Measurements from ENCODE around the gene RIMS1. TPM values are rescaled to one million over a fixed set of nuclear protein-coding genes. Genes with fewer than 3 reads are reported as not detected.

RIMS1 gene
- total and polyA plus RNA-seq, 4 donors = 0.09 to 0.17 TPM; not detected in 2

DNA sequence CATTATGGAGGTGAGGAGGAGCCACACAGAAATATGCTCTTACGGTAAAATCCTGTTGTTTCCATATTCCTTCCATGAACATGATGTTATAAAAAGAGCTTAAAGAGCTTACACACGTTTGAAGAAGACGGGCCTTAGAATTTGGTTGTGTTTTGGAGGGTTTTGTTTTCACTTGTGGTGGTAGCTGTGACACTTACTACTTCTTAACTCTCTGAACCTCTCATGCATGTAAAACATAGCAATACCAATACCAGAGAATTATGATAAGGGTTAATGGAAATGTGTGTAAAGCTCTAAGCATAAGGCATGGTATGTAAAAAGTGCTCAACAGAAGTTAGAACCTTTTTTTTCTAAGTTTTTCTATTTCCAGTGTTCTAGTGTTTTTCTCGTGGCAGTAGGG, 479.4 kb downstream of the RIMS1 start:
- TF ChIP-seq JUND (IDR thresholded peaks at IDR 0.05) (no peak), RAD21 (IDR thresholded peaks at IDR 0.05) (no peak), GABPA (IDR thresholded peaks at IDR 0.05 in 1 of 2, conservative IDR thresholded peaks at IDR 0.05 in 1 of 2) (no peak), FOXA1 (IDR thresholded peaks at IDR 0.05) (no peak), NR2F2 (IDR thresholded peaks at IDR 0.05) (no peak)
- TF ChIP-seq, protein P1, sequence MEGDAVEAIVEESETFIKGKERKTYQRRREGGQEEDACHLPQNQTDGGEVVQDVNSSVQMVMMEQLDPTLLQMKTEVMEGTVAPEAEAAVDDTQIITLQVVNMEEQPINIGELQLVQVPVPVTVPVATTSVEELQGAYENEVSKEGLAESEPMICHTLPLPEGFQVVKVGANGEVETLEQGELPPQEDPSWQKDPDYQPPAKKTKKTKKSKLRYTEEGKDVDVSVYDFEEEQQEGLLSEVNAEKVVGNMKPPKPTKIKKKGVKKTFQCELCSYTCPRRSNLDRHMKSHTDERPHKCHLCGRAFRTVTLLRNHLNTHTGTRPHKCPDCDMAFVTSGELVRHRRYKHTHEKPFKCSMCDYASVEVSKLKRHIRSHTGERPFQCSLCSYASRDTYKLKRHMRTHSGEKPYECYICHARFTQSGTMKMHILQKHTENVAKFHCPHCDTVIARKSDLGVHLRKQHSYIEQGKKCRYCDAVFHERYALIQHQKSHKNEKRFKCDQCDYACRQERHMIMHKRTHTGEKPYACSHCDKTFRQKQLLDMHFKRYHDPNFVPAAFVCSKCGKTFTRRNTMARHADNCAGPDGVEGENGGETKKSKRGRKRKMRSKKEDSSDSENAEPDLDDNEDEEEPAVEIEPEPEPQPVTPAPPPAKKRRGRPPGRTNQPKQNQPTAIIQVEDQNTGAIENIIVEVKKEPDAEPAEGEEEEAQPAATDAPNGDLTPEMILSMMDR (IDR thresholded peaks at IDR 0.05; ENCODE audit: low read depth, low read length, missing input control) = no peak
- TF ChIP-seq, protein P2, sequence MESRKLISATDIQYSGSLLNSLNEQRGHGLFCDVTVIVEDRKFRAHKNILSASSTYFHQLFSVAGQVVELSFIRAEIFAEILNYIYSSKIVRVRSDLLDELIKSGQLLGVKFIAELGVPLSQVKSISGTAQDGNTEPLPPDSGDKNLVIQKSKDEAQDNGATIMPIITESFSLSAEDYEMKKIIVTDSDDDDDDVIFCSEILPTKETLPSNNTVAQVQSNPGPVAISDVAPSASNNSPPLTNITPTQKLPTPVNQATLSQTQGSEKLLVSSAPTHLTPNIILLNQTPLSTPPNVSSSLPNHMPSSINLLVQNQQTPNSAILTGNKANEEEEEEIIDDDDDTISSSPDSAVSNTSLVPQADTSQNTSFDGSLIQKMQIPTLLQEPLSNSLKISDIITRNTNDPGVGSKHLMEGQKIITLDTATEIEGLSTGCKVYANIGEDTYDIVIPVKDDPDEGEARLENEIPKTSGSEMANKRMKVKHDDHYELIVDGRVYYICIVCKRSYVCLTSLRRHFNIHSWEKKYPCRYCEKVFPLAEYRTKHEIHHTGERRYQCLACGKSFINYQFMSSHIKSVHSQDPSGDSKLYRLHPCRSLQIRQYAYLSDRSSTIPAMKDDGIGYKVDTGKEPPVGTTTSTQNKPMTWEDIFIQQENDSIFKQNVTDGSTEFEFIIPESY (IDR thresholded peaks at IDR 0.05) = no peak
- H3K27ac ChIP-seq (ENCODE audit: low read depth in 1 of 2, low read length in 2 of 2) = no peak overlapping the region
- DNase-seq (ENCODE audit: low spot score) = no peak
- H3K9me3 ChIP-seq (ENCODE audit: control insufficient read depth in 4 of 4, low read length in 3 of 4) = no peaks in the 10 kb centered on the region
- no peaks in the 10 kb centered on the region for H3K36me3 ChIP-seq (ENCODE audit: control insufficient read depth in 4 of 4, insufficient read depth in 3 of 4, low read depth in 1 of 4, low read length in 3 of 4)
- peaks cover 0 to 2% (median 0%) of the 10 kb centered on the region in 4 donors for H3K27me3 ChIP-seq (ENCODE audit: control insufficient read depth in 4 of 4, insufficient read depth in 4 of 4, low read length in 3 of 4)
- WGBS = 65% methylated on average over 4 of the region's 4 CpGs
- no peak overlapping the region for H3K4me3 ChIP-seq (ENCODE audit: low read depth in 1 of 3, low read length in 3 of 3)
- no peaks in the 10 kb centered on the region for H3K4me1 ChIP-seq (ENCODE audit: control insufficient read depth in 4 of 4, insufficient read depth in 4 of 4, low read length in 3 of 4)
- H3K9ac ChIP-seq (ENCODE audit: low read depth in 1 of 2, low read length in 2 of 2) = no peak overlapping the region

DNA sequence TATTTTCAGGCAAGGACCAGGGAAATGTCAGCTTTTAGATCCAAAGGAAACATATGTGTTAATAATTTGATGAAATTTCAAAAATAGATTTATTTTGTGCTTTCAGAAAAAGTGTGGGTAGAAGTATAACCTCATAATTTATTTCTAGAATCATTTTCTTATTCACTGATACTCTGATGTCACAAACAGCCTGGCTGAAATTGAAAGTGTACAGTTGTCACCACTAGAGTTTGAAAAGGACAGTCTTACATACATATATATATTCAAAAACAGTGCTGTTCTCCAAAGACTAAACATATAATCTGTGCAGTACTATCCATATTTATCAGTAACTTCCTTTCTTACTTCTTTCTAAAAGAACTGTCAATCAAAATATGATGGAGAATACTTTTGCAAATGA, 481.1 kb downstream of the RIMS1 start:
- H3K27me3 ChIP-seq (ENCODE audit: control insufficient read depth in 4 of 4, insufficient read depth in 4 of 4, low read length in 3 of 4) = peaks cover 0 to 2% (median 0%) of the 10 kb centered on the region in 4 donors
- no peaks in the 10 kb centered on the region for H3K36me3 ChIP-seq (ENCODE audit: control insufficient read depth in 4 of 4, insufficient read depth in 3 of 4, low read depth in 1 of 4, low read length in 3 of 4)
- H3K9ac ChIP-seq (ENCODE audit: low read depth in 1 of 2, low read length in 2 of 2) = no peak overlapping the region
- no peak overlapping the region for H3K4me3 ChIP-seq (ENCODE audit: low read depth in 1 of 3, low read length in 3 of 3)
- TF ChIP-seq GABPA (IDR thresholded peaks at IDR 0.05 in 1 of 2, conservative IDR thresholded peaks at IDR 0.05 in 1 of 2) (no peak), HNF4G (IDR thresholded peaks at IDR 0.05) (no peak), HNF4A (conservative IDR thresholded peaks at IDR 0.05) (no peak), JUND (IDR thresholded peaks at IDR 0.05) (no peak), YY1 (IDR thresholded peaks at IDR 0.05) (no peak), NR2F2 (IDR thresholded peaks at IDR 0.05) (no peak), EGR1 (IDR thresholded peaks at IDR 0.05; ENCODE audit: low read depth in 2 of 2) (no peak), TAF1 (conservative IDR thresholded peaks at IDR 0.05) (no peak), FOXA2 (IDR thresholded peaks at IDR 0.05) (no peak), SP1 (IDR thresholded peaks at IDR 0.05) (no peak), RXRA (IDR thresholded peaks at IDR 0.05) (no peak), RAD21 (IDR thresholded peaks at IDR 0.05) (no peak), FOXA1 (IDR thresholded peaks at IDR 0.05) (no peak)
- TF ChIP-seq, protein P3, sequence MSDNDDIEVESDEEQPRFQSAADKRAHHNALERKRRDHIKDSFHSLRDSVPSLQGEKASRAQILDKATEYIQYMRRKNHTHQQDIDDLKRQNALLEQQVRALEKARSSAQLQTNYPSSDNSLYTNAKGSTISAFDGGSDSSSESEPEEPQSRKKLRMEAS (IDR thresholded peaks at IDR 0.05) = no peak
- TF ChIP-seq, protein P4, sequence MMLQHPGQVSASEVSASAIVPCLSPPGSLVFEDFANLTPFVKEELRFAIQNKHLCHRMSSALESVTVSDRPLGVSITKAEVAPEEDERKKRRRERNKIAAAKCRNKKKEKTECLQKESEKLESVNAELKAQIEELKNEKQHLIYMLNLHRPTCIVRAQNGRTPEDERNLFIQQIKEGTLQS (IDR thresholded peaks at IDR 0.05) = no peak
- TF ChIP-seq, protein P1 (IDR thresholded peaks at IDR 0.05; ENCODE audit: low read depth, low read length, missing input control) = no peak
- TF ChIP-seq, protein P5, sequence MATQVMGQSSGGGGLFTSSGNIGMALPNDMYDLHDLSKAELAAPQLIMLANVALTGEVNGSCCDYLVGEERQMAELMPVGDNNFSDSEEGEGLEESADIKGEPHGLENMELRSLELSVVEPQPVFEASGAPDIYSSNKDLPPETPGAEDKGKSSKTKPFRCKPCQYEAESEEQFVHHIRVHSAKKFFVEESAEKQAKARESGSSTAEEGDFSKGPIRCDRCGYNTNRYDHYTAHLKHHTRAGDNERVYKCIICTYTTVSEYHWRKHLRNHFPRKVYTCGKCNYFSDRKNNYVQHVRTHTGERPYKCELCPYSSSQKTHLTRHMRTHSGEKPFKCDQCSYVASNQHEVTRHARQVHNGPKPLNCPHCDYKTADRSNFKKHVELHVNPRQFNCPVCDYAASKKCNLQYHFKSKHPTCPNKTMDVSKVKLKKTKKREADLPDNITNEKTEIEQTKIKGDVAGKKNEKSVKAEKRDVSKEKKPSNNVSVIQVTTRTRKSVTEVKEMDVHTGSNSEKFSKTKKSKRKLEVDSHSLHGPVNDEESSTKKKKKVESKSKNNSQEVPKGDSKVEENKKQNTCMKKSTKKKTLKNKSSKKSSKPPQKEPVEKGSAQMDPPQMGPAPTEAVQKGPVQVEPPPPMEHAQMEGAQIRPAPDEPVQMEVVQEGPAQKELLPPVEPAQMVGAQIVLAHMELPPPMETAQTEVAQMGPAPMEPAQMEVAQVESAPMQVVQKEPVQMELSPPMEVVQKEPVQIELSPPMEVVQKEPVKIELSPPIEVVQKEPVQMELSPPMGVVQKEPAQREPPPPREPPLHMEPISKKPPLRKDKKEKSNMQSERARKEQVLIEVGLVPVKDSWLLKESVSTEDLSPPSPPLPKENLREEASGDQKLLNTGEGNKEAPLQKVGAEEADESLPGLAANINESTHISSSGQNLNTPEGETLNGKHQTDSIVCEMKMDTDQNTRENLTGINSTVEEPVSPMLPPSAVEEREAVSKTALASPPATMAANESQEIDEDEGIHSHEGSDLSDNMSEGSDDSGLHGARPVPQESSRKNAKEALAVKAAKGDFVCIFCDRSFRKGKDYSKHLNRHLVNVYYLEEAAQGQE (IDR thresholded peaks at IDR 0.05) = no peak
- TF ChIP-seq, protein P2 (IDR thresholded peaks at IDR 0.05) = no peak
- DNase-seq (ENCODE audit: low spot score) = no peak
- no peaks in the 10 kb centered on the region for H3K9me3 ChIP-seq (ENCODE audit: control insufficient read depth in 4 of 4, low read length in 3 of 4)
- no peaks in the 10 kb centered on the region for H3K4me1 ChIP-seq (ENCODE audit: control insufficient read depth in 4 of 4, insufficient read depth in 4 of 4, low read length in 3 of 4)
- no peak overlapping the region for H3K27ac ChIP-seq (ENCODE audit: low read depth in 1 of 2, low read length in 2 of 2)

Data from liver (tissue), 9 donors.